DND-41 (cell line): Measurements from ENCODE around the gene DSCAM.
"Not testable (repeated sequence)": the region's sequence is repeated elsewhere in the genome, so short reads cannot be mapped to it uniquely, and the experiment has no call there.

Experiments used
- ATAC-seq: fragments of 200-7000 bp; cut with Tn5 transposase; 3 replicates; pipeline ENCODE4 v1.9.1; 2021; ENCODE audit warnings: low read depth; ENCODE audit not compliant: insufficient read depth
- DNase-seq: peaks from one replicate; pipeline ENCODE4 v3.0.0-alpha.2; 2020
- H2AFZ ChIP-seq: 2 replicates; pipeline ENCODE4 v1.6.0; 2012; ENCODE audit warnings: low read depth, low read length
- H3K27ac ChIP-seq: 2 replicates; pipeline ENCODE4 v1.5.1; 2012; ENCODE audit warnings: low read length, inconsistent platforms
- H3K27me3 ChIP-seq: fragments of 200-600 bp; sonication (generic); 2 replicates; pipeline ENCODE4 v1.6.0; 2012; ENCODE audit warnings: low read length, mild to moderate bottlenecking, inconsistent platforms; ENCODE audit not compliant: insufficient read depth, poor library complexity
- H3K36me3 ChIP-seq: 2 replicates; pipeline ENCODE4 v1.5.1; 2012; ENCODE audit warnings: low read length, inconsistent platforms; ENCODE audit not compliant: insufficient read depth
- H3K4me1 ChIP-seq: 2 replicates; pipeline ENCODE4 v1.5.1; 2012; ENCODE audit warnings: mild to moderate bottlenecking, low read length; ENCODE audit not compliant: insufficient read depth
- H3K4me2 ChIP-seq: 2 replicates; pipeline ENCODE4 v1.6.0; 2012; ENCODE audit warnings: mild to moderate bottlenecking, moderate library complexity, low read length, inconsistent platforms; ENCODE audit not compliant: insufficient read depth
- H3K4me3 ChIP-seq, 2 experiments: fragments of 200-600 bp in 1 of 2; shearing (Covaris generic) in 1 of 2; 2 replicates each; pipeline ENCODE4 v1.5.1; 2012 to 2016; ENCODE audit warnings: inconsistent platforms in 2 of 2, low read length in 2 of 2, mild to moderate bottlenecking in 2 of 2, low read depth in 1 of 2, moderate library complexity in 1 of 2
- H3K79me2 ChIP-seq: 2 replicates; pipeline ENCODE4 v1.6.0; 2012; ENCODE audit warnings: low read length, inconsistent platforms; ENCODE audit not compliant: insufficient read depth
- H3K9ac ChIP-seq: 2 replicates; pipeline ENCODE4 v1.6.0; 2012; ENCODE audit warnings: low read depth, mild to moderate bottlenecking, inconsistent platforms, low read length, moderate library complexity
- H3K9me3 ChIP-seq: 2 replicates; pipeline ENCODE4 v1.5.1; 2012; ENCODE audit warnings: low read length, moderate library complexity, mild to moderate bottlenecking, inconsistent platforms; ENCODE audit not compliant: insufficient read depth, severe bottlenecking
- H4K20me1 ChIP-seq: 2 replicates; pipeline ENCODE4 v1.6.0; 2012; ENCODE audit warnings: low read length; ENCODE audit not compliant: insufficient read depth
- EZH2 ChIP-seq: IDR thresholded peaks from 3 replicates; pipeline ENCODE4 v1.6.1; 2012; ENCODE audit warnings: borderline replicate concordance, low read depth, mild to moderate bottlenecking, moderate library complexity, low read length, inconsistent platforms; ENCODE audit not compliant: severe bottlenecking
- TF ChIP-seq, protein P1 (sequence below): IDR thresholded peaks from 2 replicates; pipeline ENCODE4 v1.5.1; 2012; ENCODE audit warnings: borderline replicate concordance, low read length, moderate library complexity, mild to moderate bottlenecking; ENCODE audit not compliant: poor library complexity, severe bottlenecking; ENCODE audit errors: extremely low read depth

DSCAM gene

DNA sequence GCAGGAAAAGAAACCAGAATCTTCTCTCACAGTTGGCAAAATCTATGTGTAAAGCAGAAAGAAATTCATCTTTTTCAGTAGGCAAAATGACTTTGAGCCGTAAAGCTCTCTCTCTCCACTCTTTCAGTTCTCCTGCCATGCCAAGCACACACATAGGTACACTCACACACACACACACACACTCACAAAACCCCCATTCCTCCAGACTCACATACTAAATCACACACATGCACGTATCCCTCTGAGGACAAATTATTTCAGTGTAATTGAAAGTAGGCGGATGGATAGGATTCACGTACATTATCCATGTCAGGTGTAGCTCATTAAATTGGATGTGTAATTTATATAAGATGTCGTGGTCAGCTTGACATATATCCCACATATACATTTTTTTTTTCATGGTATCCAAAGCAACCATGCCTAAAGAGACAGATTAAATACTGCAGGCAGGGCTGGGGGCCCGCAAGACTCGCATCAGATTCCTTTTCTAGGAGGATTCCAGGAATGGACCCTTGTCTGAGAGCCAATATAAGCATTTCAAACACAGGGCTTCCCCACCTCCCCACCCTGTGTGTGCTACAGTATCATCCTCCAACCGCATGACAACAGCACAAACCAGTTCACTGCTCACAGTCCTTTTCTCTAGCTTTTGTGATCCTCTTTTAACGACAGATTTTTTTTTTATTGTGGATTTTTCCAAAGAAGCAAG, 658.9 kb downstream of the DSCAM start:
- no peak overlapping the region for H3K4me2 ChIP-seq
- no peaks in the 10 kb centered on the region for H3K9me3 ChIP-seq
- no peaks in the 10 kb centered on the region for H3K36me3 ChIP-seq
- H2AFZ ChIP-seq, result no peak overlapping the region
- no peaks in the 10 kb centered on the region for H3K4me1 ChIP-seq
- no peak overlapping the region for H3K4me3 ChIP-seq
- H3K27me3 ChIP-seq, result no peaks in the 10 kb centered on the region
- no peaks in the 10 kb centered on the region for H4K20me1 ChIP-seq
- no peak overlapping the region for H3K27ac ChIP-seq
- DNase-seq, result no peak
- no peak overlapping the region for H3K9ac ChIP-seq
- H3K79me2 ChIP-seq, result no peaks in the 10 kb centered on the region
- no peak for ATAC-seq
- TF ChIP-seq, protein P1, sequence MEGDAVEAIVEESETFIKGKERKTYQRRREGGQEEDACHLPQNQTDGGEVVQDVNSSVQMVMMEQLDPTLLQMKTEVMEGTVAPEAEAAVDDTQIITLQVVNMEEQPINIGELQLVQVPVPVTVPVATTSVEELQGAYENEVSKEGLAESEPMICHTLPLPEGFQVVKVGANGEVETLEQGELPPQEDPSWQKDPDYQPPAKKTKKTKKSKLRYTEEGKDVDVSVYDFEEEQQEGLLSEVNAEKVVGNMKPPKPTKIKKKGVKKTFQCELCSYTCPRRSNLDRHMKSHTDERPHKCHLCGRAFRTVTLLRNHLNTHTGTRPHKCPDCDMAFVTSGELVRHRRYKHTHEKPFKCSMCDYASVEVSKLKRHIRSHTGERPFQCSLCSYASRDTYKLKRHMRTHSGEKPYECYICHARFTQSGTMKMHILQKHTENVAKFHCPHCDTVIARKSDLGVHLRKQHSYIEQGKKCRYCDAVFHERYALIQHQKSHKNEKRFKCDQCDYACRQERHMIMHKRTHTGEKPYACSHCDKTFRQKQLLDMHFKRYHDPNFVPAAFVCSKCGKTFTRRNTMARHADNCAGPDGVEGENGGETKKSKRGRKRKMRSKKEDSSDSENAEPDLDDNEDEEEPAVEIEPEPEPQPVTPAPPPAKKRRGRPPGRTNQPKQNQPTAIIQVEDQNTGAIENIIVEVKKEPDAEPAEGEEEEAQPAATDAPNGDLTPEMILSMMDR, result no peak
- TF ChIP-seq EZH2, result no peak

DNA sequence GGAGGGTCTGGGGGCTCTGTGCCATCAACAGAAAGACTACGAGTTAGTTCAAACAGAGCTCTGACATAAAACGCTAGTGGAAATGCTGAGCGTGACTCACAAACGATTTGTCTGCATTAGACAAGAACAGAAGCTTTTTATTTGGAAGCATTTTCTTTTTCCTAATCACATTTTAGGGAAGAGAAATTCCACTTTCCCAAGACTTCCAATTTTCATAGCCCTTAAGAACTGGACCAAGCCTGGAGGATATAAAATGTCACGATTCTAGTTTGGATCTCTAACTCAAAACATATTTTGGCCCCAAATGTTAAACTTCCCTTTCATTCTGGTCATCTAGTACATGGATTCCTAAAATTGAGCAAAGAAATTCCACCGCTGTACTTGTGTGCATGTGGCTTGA, 659.7 kb downstream of the DSCAM start:
- Histone ChIP-seq H3K4me3 (no peak overlapping the region), H3K9ac (no peak overlapping the region), H3K9me3 (no peaks in the 10 kb centered on the region), H3K79me2 (no peaks in the 10 kb centered on the region), H3K36me3 (no peaks in the 10 kb centered on the region), H4K20me1 (no peaks in the 10 kb centered on the region), H3K4me1 (no peaks in the 10 kb centered on the region), H3K27me3 (no peaks in the 10 kb centered on the region), H3K27ac (no peak overlapping the region), H3K4me2 (no peak overlapping the region), H2AFZ (no peak overlapping the region)
- DNase-seq, result no peak
- no peak for TF ChIP-seq EZH2
- TF ChIP-seq, protein P1, result no peak
- no peak for ATAC-seq

DNA sequence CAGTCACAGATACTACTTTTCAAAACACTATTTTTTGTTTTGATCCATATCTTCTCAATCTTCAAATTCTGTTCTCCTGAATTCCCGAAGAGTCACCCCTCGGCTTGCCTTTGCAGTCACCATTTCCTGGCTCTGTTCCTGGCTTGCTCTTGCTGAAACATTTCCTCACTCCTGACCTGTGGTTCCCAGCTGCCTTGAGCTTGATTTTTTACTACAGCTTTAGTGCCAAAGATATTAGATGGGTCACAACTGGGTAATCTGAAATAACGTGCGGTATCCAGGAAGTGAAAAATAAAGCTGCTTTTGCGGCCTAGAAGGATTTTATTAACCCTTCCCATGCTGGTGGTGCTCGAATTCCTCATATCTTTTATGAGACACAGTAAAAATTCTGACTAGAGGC, 660.9 kb downstream of the DSCAM start:
- TF ChIP-seq, protein P1, result no peak
- TF ChIP-seq EZH2, result no peak
- Histone ChIP-seq H3K4me3 (no peak overlapping the region), H3K27ac (no peak overlapping the region), H3K4me1 (no peaks in the 10 kb centered on the region), H2AFZ (no peak overlapping the region), H3K4me2 (no peak overlapping the region), H4K20me1 (no peaks in the 10 kb centered on the region), H3K9ac (no peak overlapping the region), H3K9me3 (no peaks in the 10 kb centered on the region), H3K79me2 (no peaks in the 10 kb centered on the region), H3K27me3 (no peaks in the 10 kb centered on the region), H3K36me3 (no peaks in the 10 kb centered on the region)
- DNase-seq, result no peak
- no peak for ATAC-seq

DNA sequence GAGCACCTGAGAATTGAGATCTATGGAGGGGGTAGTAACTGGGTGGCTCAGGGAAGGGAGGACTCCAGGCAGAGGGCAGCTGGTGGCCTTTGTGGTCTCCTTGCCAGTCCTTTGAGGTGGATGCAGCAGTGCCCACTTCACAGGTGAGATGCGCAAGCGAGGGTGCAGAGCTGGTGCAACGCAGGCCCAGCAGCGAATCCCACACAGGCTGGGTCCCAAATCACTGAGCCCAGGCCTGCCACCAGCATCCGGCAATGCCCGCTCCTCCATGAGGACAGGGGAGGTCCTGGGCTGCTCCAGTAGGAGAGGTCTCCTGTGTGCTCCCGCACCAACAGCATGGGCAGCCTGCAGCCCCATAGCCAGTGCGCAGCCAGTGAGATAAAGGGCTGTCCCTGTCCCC, 661.8 kb downstream of the DSCAM start:
- Histone ChIP-seq H3K36me3 (no peaks in the 10 kb centered on the region), H3K4me1 (no peaks in the 10 kb centered on the region), H3K4me2 (no peak overlapping the region), H3K27ac (no peak overlapping the region), H3K4me3 (no peak overlapping the region), H3K79me2 (no peaks in the 10 kb centered on the region), H4K20me1 (no peaks in the 10 kb centered on the region), H3K9me3 (no peaks in the 10 kb centered on the region), H3K9ac (no peak overlapping the region), H2AFZ (no peak overlapping the region), H3K27me3 (no peaks in the 10 kb centered on the region)
- DNase-seq (no peak), ATAC-seq (no peak)
- TF ChIP-seq, protein P1, result no peak
- no peak for TF ChIP-seq EZH2

DNA sequence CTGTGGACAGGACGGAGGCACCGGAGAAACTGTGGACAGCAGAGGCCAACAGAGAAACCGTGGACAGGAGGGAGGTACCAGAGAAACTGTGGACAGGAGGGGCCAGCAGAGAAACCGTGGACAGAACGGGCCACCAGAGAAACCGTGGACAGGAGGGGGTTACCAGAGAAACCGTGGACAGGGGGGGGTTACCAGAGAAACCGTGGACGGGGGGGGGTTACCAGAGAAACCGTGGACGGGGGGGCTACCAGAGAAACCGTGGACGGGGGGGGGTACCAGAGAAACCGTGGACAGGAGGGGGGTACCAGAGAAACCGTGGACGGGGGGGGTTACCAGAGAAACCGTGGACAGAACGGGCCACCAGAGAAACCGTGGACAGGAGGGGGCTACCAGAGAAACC, 664.5 kb downstream of the DSCAM start:
- not testable (repeated sequence) for H3K9me3 ChIP-seq, H3K27me3 ChIP-seq, H3K36me3 ChIP-seq, H2AFZ ChIP-seq, H3K79me2 ChIP-seq, H3K9ac ChIP-seq, DNase-seq, H3K4me2 ChIP-seq, H3K4me3 ChIP-seq, ATAC-seq, H4K20me1 ChIP-seq, H3K27ac ChIP-seq, H3K4me1 ChIP-seq
